Activated CD8-positive, alpha-beta memory T cell treated with anti-CD3 and anti-CD28 coated beads for 1 hour (primary cell): ENCODE measurements around the gene KDELR1.

Source experiments
- DNase-seq, 2 donors: peaks; one replicate each; pipeline ENCODE4 v3.0.0-alpha.2; 2020; ENCODE audit warnings: low read depth in 1 of 2; ENCODE audit errors: extremely low read depth in 1 of 2

Gene KDELR1

GRCh38 chr19:48342841-48343540 is 48.4 kb downstream of the KDELR1 start:
- DNase-seq, result no peak

GRCh38 chr19:48342414-48342738 is 49.0 kb downstream of the KDELR1 start:
- DNase-seq, result no peak

- DNase-seq, result no peak
Measured at GRCh38 chr19:48341515-48342413, 49.6 kb downstream of the KDELR1 start.

GRCh38 chr19:48340995-48341394 is 50.4 kb downstream of the KDELR1 start:
- no peak for DNase-seq

- DNase-seq, result no peak
Measured at GRCh38 chr19:48338802-48339503, 52.4 kb downstream of the KDELR1 start.

GRCh38 chr19:48338253-48338755 is 53.0 kb downstream of the KDELR1 start:
- no peak for DNase-seq

GRCh38 chr19:48333467-48334384 is 57.6 kb downstream of the KDELR1 start:
- peak; percentile 83 to 91 for DNase-seq

- DNase-seq, result peak; percentile 87 to 94
Measured at GRCh38 chr19:48332662-48333466, 58.5 kb downstream of the KDELR1 start.
